ENCODE results near the gene NFU1.

- no peak for TF ChIP-seq CTCF (IDR thresholded peaks at IDR 0.05)
- TF ChIP-seq POLR2A (IDR thresholded peaks at IDR 0.05), result no peak
Observed at GRCh38 chr2:69470911-69471310, 33.7 kb upstream of the NFU1 start.
